Measurements from ENCODE around the gene LEP. TPM values are rescaled to one million over a fixed set of nuclear protein-coding genes. Genes with fewer than 3 reads are reported as not detected.
"Not testable (repeated sequence)": the region's sequence is repeated elsewhere in the genome, so short reads cannot be mapped to it uniquely, and the experiment has no call there.

LEP gene
- total and polyA plus RNA-seq, 5 donors = 0.15 to 4.8 (median 0.76) TPM; not detected in 1

GRCh38 chr7:128233471-128233870 lies 7.6 kb upstream of the LEP start:
- no peaks in the 10 kb centered on the region for H3K27me3 ChIP-seq (ENCODE audit: control insufficient read depth, insufficient read depth)
- no peak for DNase-seq
- ATAC-seq = no peak
- H3K4me3 ChIP-seq (ENCODE audit: low read length) = no peak overlapping the region
- intact Hi-C loops (cut with DNase I) = no loop called here
- no peaks in the 10 kb centered on the region for H3K9me3 ChIP-seq (ENCODE audit: control insufficient read depth, low read length)
- H3K27ac ChIP-seq (ENCODE audit: low read length) = no peak overlapping the region
- 86% methylated on average over 5 of the region's 5 CpGs for WGBS
- peaks cover 4% of the 10 kb centered on the region for H3K4me1 ChIP-seq (ENCODE audit: control insufficient read depth, insufficient read depth, low read length)

- H3K4me1 ChIP-seq (ENCODE audit: control insufficient read depth, insufficient read depth, low read length) = peaks cover 4% of the 10 kb centered on the region
Measured at GRCh38 chr7:128234476-128235026, 6.5 kb upstream of the LEP start.

GRCh38 chr7:128235471-128235870 lies 5.6 kb upstream of the LEP start:
- Histone ChIP-seq H3K9me3 (ENCODE audit: control insufficient read depth, low read length) (no peaks in the 10 kb centered on the region), H3K27ac (ENCODE audit: low read length) (no peak overlapping the region), H3K27me3 (ENCODE audit: control insufficient read depth, insufficient read depth) (no peaks in the 10 kb centered on the region), H3K4me1 (ENCODE audit: control insufficient read depth, insufficient read depth, low read length) (peaks cover 4% of the 10 kb centered on the region), H3K4me3 (ENCODE audit: low read length) (no peak overlapping the region)
- DNase-seq (no peak), ATAC-seq (no peak)
- 50% methylated on average over 7 of the region's 7 CpGs for WGBS
- intact Hi-C loops (cut with DNase I) = no loop called here

More at GRCh38 chr7:128234476-128235026, 6.5 kb upstream of the LEP start:
- H3K9me3 ChIP-seq (ENCODE audit: control insufficient read depth, low read length) = no peaks in the 10 kb centered on the region
- WGBS = 81% methylated on average over 9 of the region's 9 CpGs
- no peak for ATAC-seq
- H3K27ac ChIP-seq (ENCODE audit: low read length) = no peak overlapping the region
- intact Hi-C loops (cut with DNase I) = no loop called here
- DNase-seq = no peak
- no peak overlapping the region for H3K4me3 ChIP-seq (ENCODE audit: low read length)
- no peaks in the 10 kb centered on the region for H3K27me3 ChIP-seq (ENCODE audit: control insufficient read depth, insufficient read depth)

DNA sequence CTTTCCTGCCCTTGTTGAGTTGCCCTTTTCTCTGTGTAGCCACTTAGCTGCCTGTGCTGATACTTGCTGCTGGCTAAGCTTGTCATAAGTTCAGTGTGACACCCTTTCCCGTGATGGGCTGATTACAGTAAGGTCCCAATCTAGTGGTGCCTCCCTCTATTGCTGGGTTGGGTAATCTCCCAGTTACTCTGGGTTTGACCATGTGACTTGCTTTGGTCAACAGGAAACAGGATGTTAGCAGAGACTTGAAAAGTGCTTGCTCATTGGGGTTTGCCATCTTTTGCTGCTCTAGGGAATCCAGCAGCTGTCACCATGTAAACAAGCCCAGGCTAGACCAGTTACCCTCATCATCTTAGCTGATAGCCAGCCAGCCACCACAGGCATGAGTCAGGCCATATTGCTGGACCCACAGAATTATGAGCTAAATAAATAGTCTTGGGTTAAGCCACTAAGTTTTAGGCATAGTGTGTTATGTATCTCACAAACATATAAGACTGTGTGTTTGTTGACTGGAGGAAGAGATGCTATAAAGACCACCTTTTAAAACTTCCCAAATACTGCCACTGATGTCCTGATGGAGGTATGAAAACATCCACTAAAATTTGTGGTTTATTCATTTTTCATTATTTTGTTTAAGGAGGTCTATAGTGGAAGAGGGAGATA lies 4.0 kb upstream of the LEP start:
- H3K9me3 ChIP-seq (ENCODE audit: control insufficient read depth, low read length) = no peaks in the 10 kb centered on the region
- 27% methylated on average over 1 of the region's 1 CpG for WGBS

GRCh38 chr7:128239146-128239545 lies 1.9 kb upstream of the LEP start:
- ATAC-seq; H3K27me3 ChIP-seq (ENCODE audit: control insufficient read depth, insufficient read depth); H3K4me1 ChIP-seq (ENCODE audit: control insufficient read depth, insufficient read depth, low read length); intact Hi-C loops (cut with DNase I); H3K9me3 ChIP-seq (ENCODE audit: control insufficient read depth, low read length); H3K27ac ChIP-seq (ENCODE audit: low read length); DNase-seq; H3K4me3 ChIP-seq (ENCODE audit: low read length): not testable (repeated sequence)
- WGBS = 86% methylated on average over 7 of the region's 7 CpGs

More for the DNA sequence above, 4.0 kb upstream of the LEP start:
- H3K27ac ChIP-seq (ENCODE audit: low read length) = no peak overlapping the region
- no peak overlapping the region for H3K4me3 ChIP-seq (ENCODE audit: low read length)
- H3K27me3 ChIP-seq (ENCODE audit: control insufficient read depth, insufficient read depth) = no peaks in the 10 kb centered on the region
- intact Hi-C loops (cut with DNase I) = no loop called here
- DNase-seq (no peak), ATAC-seq (peak; percentile 30 to 61)
- H3K4me1 ChIP-seq (ENCODE audit: control insufficient read depth, insufficient read depth, low read length) = peaks cover 4% of the 10 kb centered on the region

- ATAC-seq (no peak), DNase-seq (no peak)
- H3K27me3 ChIP-seq (ENCODE audit: control insufficient read depth, insufficient read depth) = no peaks in the 10 kb centered on the region
- no peaks in the 10 kb centered on the region for H3K4me1 ChIP-seq (ENCODE audit: control insufficient read depth, insufficient read depth, low read length)
- intact Hi-C loops (cut with DNase I) = no loop called here
- WGBS = 76% methylated on average over 11 of the region's 11 CpGs
- no peak overlapping the region for H3K27ac ChIP-seq (ENCODE audit: low read length)
- no peak overlapping the region for H3K4me3 ChIP-seq (ENCODE audit: low read length)
- no peaks in the 10 kb centered on the region for H3K9me3 ChIP-seq (ENCODE audit: control insufficient read depth, low read length)
Measured at GRCh38 chr7:128242661-128243060, 1.6 kb downstream of the LEP start.

GRCh38 chr7:128243273-128243672 lies 2.2 kb downstream of the LEP start:
- Histone ChIP-seq H3K4me1 (ENCODE audit: control insufficient read depth, insufficient read depth, low read length) (no peaks in the 10 kb centered on the region), H3K4me3 (ENCODE audit: low read length) (no peak overlapping the region), H3K27ac (ENCODE audit: low read length) (no peak overlapping the region), H3K9me3 (ENCODE audit: control insufficient read depth, low read length) (no peaks in the 10 kb centered on the region), H3K27me3 (ENCODE audit: control insufficient read depth, insufficient read depth) (no peaks in the 10 kb centered on the region)
- no peak for ATAC-seq
- 83% methylated on average over 7 of the region's 7 CpGs for WGBS
- no peak for DNase-seq
- intact Hi-C loops (cut with DNase I) = no loop called here

DNA sequence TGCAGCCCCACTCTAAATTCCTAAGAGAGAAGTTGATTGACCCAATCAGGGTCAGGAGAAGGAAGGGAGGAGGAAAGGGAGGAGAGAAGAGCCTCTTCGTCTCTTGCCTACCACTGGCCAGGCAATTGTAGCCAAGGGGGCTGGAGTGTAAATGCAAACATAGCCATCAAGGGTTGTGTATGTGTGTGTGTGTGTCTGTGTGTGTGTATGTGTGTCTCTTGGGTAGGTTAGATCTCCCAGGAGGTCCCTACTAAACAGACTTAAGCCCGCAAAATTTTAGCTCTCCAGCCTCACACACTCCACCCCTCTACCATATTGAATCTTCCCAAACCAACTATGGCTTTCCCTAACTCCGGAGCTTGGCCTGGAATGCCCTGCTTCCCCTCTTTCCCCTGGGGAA lies 3.8 kb downstream of the LEP start:
- no peaks in the 10 kb centered on the region for H3K9me3 ChIP-seq (ENCODE audit: control insufficient read depth, low read length)
- DNase-seq = no peak
- H3K27ac ChIP-seq (ENCODE audit: low read length) = no peak overlapping the region
- no peaks in the 10 kb centered on the region for H3K4me1 ChIP-seq (ENCODE audit: control insufficient read depth, insufficient read depth, low read length)
- H3K4me3 ChIP-seq (ENCODE audit: low read length) = no peak overlapping the region
- ATAC-seq = no peak
- intact Hi-C loops (cut with DNase I) = no loop called here
- WGBS = 74% methylated on average over 3 of the region's 3 CpGs
- H3K27me3 ChIP-seq (ENCODE audit: control insufficient read depth, insufficient read depth) = no peaks in the 10 kb centered on the region

DNA sequence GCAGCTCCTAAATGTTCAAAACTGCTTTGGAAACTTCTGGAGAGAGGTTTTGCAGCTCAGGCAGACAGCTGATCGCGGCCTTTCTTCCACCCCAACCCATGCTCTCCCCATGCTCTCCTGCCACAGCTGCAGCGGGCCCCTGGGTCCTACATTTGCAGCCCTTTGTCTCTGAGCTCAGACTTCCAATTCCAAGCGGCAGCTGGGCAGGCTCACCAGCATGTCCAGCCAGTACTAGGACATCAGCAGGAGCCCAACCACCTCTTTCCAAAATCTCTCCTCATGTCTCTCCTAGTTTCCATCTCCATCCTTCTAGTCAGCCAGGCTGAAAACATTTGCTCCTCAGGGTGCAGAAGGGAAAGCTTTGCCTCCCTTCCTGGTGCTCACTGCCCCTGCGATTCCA lies 6.0 kb downstream of the LEP start:
- ATAC-seq (no peak), DNase-seq (peak in 2 of 3 donors; percentile 53 to 60)
- no peak overlapping the region for H3K27ac ChIP-seq (ENCODE audit: low read length)
- intact Hi-C loops (cut with DNase I) = no loop called here
- H3K4me1 ChIP-seq (ENCODE audit: control insufficient read depth, insufficient read depth, low read length) = no peaks in the 10 kb centered on the region
- H3K9me3 ChIP-seq (ENCODE audit: control insufficient read depth, low read length) = no peaks in the 10 kb centered on the region
- H3K27me3 ChIP-seq (ENCODE audit: control insufficient read depth, insufficient read depth) = no peaks in the 10 kb centered on the region
- 59% methylated on average over 5 of the region's 5 CpGs for WGBS
- H3K4me3 ChIP-seq (ENCODE audit: low read length) = no peak overlapping the region

DNA sequence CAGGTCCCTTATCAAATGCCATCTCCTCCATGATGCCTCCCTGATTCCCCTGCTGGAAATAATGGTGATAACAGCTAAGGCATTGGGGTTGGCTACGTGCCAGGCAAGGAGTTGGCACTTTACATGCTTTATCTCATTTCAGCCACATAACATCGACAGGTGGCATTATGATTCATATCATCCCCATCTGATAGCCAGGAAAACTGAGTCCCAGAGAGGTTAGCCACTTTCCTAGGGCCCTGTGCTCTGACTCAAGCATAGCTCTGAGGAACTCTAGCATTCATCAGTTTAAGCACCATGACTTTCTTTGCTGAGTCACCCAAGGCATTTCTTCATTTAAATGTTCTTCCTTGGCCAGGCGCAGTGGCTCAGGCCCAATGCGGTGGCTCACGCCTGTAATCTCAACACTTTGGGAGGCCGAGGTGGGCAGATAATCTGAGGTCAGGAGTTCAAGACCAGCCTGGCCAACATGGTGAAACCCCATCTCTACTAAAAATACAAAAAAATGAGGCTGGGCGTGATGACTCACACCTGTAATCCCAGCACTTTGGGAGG lies 6.6 kb downstream of the LEP start:
- intact Hi-C loops (cut with DNase I) = no loop called here
- ATAC-seq = no peak
- Histone ChIP-seq H3K4me1 (ENCODE audit: control insufficient read depth, insufficient read depth, low read length) (no peaks in the 10 kb centered on the region), H3K27me3 (ENCODE audit: control insufficient read depth, insufficient read depth) (no peaks in the 10 kb centered on the region), H3K27ac (ENCODE audit: low read length) (no peak overlapping the region), H3K4me3 (ENCODE audit: low read length) (no peak overlapping the region), H3K9me3 (ENCODE audit: control insufficient read depth, low read length) (no peaks in the 10 kb centered on the region)
- peak in 1 of 3 donors; percentile 42 for DNase-seq
- WGBS = 73% methylated on average over 7 of the region's 7 CpGs

- ATAC-seq (no peak), DNase-seq (no peak)
- Histone ChIP-seq H3K9me3 (ENCODE audit: control insufficient read depth, low read length) (no peaks in the 10 kb centered on the region), H3K4me1 (ENCODE audit: control insufficient read depth, insufficient read depth, low read length) (no peaks in the 10 kb centered on the region), H3K27ac (ENCODE audit: low read length) (no peak overlapping the region), H3K4me3 (ENCODE audit: low read length) (no peak overlapping the region), H3K27me3 (ENCODE audit: control insufficient read depth, insufficient read depth) (no peaks in the 10 kb centered on the region)
- intact Hi-C loops (cut with DNase I) = no loop called here
- 69% methylated on average over 4 of the region's 4 CpGs for whole genome bisulfite sequencing
Measured at GRCh38 chr7:128251337-128251736, 10.3 kb downstream of the LEP start.

Measured in right cardiac atrium (tissue), 5 donors.